GM21576 (cell line): ENCODE results near the gene LHFPL2.
"Not testable (repeated sequence)": the region's sequence is repeated elsewhere in the genome, so short reads cannot be mapped to it uniquely, and the experiment has no call there.

Source experiments
- ATAC-seq: cut with Tn5 transposase; IDR thresholded peaks from one replicate; pipeline ENCODE4 v1.9.1; 2021; ENCODE audit warnings: mild to moderate bottlenecking, moderate library complexity; ENCODE audit not compliant: unreplicated experiment

Gene LHFPL2, protein sequence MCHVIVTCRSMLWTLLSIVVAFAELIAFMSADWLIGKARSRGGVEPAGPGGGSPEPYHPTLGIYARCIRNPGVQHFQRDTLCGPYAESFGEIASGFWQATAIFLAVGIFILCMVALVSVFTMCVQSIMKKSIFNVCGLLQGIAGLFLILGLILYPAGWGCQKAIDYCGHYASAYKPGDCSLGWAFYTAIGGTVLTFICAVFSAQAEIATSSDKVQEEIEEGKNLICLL

DNA sequence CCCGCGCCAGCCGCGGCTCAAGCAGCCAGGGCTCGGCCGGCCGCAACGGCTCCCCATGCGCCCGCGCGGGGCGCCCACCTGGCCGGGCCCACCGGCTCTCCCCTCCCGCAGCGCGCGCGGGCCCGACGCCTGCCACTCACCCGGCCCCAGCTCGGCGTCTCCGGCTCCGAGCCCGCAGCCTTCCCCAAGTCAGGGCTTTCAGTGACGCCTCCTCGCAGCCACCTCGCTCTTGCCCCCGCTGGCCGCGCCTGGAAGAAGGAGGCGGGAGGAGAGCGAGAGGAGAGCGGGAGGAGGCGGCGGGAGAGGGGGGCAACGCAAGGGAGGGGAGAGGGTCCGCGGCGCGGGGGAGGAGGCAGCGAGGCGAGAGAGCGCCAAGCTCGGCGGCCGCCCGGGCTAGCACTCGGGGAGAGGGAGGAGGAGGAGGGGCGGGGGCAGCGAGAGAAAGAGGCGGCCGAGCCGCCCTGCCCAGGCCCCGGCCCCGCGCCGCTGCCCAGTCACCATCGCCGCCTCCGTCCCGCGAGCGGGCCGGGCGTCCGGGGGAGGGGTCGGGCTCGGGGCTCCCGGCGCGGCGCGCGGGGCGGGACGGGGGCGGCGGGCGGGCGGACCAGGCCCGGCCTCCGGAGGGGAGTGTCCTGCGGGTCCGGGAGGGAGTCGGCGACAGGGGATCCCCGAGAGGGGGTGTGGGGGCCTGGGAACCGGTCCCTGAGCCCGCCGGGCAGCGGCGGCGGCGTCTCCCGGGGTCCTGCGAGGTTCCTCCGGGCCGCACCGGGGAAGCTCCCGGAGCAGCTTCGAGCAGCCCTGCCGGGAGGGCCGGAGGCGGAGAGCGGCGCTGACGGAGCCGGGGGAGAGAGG is at the start of gene LHFPL2:
Gene LHFPL2 (minus strand): TSS at position 414 of the 852 bp plus-strand sequence. CDS start 138,559 bp downstream, outside the sequence.
- peak; percentile 38 for ATAC-seq

DNA sequence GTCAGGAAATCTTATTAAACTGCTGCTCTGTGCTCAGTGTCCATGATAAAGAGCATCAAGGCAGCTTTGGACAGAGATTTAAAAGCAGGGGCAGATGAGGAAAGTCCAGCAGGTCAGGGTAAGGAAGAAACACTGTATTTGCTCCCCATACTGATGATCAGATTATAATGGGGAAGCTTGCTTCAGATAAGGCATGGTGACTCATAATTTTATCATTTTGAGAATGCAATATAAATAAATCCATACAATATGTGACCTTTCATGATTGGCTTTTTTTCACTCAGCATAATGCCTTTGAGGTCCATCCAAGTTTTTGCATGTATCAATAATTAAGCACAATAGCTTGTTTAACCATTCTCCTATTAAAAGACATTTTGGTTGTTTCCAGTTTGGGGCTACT is 48.1 kb upstream of the LHFPL2 start:
- ATAC-seq, result no peak

DNA sequence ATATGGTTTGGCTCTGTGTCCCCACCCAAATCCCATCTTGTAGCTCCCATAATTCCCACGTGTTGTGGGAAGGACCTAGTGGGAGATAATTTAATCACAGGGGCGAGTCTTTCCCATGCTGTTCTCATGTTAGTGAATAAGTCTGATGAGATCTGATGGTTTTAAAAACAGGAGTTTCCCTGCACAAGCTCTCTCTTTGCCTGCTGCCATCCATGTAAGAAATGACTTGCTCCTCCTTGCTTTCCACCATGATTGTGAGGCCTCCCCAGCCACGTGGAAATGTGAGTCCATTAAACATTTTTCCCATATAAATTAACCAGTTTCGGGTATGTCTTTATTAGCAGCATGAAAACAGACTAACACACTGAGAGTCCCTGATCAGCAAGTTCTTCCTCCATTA is 47.5 kb upstream of the LHFPL2 start:
- not testable (repeated sequence) for ATAC-seq

DNA sequence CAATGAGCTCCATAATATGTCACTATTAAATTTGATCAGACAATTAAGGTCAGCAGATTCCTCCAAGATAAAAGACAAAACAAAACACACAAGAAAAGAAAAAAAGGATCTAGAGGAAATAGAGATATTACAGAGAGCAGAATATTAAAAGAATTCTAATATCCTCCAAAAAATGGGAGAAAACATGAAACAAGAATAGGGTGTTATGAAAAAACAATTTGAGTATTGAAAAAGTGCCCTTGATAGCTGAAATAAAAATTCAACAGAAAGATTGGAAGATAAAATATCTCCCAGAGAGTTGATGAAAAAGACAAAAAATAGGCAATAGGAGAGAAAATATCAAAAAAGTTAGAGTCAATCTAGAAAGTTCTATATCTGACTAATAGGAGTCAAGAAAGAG is 44.8 kb upstream of the LHFPL2 start:
- no peak for ATAC-seq

DNA sequence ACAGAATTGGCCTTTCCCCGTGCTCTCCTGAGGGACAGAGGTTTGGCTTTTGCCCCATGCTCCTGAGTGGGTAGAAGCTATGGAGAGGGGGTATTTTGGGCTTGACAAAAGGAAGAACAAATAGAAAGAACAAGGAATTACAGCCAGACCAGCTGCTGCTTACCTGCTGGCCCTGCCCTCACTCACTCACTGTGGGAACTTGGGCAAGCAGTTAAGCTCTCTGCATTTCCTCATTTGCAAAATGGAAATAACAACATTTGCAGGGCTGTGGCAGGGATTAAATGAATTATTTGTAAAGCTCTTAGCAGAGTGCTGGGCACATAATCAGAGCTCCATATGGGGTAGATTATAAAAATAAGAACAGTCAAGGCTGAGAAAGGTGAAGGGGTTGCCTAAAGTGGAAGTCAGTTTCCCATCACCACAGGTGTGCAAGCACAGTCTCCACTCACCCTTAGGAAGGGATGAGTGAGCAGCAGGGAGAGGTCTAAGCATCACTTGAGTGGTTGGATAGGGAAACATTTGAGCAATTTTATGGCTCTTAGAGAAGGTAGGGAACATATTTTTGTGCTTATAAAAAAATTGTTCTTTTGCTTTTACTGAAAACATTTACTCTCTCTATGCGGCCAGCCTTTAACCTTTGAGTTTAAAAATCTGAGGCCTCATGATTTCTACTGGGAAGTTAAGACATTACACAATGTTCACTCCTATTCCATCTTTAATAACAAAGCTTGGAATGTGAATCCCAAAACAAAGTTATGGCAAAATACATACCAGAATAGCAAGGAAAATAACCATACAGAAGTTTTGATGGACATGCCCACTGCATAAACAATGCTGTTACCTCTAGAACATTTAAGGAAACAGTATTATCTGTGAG is 42.8 kb upstream of the LHFPL2 start:
- no peak for ATAC-seq

DNA sequence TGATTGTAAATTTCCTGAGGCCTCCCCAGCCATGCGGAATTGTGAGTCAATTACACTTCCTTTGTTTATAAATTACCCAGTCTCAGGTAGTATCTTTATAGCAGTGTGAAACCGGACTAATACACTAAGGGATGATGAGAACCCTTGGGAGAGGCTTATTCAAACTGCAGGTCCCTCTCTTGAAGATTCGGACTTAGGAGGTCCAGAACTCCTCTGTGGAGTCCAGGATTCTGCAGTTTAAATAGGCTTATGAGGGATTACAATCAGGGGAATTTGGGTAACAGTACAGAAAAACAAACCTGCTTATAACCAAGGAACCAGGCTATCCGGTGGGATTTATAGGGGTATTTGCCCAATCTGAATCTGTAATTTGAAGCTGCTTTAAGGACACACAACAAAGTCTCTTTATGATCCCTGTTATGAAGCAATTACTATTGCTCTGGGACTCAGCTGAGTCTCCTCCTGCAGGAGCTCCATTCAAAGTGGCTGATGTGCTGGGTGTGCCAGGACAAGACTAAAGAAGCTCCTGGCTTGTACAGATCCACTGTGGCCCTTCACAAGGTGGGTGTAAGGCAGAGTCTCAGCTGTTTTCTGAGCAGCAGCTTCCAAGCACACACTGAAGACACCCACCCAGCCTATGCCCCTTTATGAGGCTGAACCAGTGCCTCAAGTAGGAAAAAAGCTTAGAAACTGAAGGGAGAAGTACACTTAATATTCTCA is 41.8 kb upstream of the LHFPL2 start:
- ATAC-seq, result no peak

DNA sequence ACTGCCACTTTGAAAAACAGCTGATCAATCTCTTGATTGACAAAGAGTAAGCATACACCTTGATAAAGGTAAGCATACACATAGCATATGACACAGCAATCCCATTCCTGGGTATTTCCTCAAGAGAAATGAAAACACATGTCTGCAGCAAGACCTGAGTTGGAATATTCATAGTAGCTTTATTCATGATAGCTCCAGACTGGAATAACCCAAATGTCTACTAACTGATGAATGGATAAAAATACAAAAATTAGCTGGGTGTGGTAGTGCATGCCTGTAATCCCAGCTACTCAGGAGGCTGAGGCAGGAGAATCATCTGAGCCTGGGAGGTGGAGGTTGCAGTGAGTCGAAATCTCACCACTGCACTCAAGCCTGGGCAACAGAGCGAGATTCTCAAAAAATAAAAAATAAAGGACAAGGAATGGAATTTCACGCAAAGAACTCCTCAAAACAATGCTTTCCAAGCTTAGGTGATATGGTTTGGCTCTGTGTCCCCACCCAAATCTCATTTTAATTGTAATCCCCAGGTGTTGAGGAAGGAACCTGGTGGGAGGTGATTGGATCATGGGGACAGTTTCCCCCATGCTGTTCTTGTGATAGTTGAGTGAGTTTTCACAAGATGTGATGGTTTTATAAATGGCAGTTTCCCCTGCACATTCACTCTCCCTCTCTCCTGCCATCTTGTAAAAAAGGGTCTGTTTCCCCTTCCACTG is 41.1 kb upstream of the LHFPL2 start:
- no peak for ATAC-seq

DNA sequence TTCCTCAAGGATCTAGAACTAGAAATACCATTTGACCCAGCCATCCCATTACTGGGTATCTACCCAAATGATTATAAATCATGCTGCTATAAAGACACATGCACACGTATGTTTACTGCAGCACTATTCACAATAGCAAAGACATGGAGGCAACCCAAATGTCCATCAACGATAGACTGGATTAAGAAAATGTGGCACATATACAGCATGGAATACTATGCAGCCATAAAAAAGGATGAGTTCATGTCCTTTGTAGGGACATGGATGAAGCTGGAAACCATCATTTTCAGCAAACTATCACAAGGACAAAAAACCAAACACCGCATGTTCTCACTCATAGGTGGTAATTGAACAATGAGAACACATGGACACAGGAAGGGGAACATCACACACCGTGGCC is 38.9 kb upstream of the LHFPL2 start:
- not testable (repeated sequence) for ATAC-seq

DNA sequence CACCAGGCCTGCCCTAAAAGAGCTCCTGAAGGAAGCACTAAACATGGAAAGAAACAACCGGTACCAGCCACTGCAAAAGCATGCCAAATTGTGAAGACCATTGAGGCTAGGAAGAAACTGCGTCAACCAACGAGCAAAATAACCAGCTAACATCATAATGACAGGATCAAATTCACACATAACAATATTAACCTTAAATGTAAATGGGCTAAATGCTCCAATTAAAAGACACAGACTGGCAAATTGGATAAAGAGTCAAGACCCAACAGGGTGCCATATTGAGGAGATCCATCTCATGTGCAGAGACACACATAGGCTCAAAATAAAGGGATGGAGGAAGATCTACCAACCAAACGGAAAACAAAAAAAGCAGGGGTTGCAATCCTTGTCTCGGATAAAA is 35.3 kb upstream of the LHFPL2 start:
- not testable (repeated sequence) for ATAC-seq

DNA sequence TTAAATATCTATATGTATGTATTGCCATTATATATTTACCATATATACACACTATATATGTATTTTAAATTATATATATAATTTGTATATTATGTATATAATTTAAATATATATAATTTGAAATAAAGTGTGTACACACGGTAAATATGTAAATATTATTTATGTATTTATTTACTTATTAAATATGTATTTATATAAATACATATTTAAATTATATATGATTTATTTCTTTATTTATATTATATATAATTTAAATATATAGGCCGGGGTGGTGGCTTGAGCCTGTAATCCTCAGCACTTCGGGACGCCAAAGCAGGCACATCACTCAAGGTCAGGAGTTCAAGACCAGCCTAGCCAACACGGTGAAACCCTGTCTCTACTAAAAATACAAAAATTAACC is 31.3 kb upstream of the LHFPL2 start:
- ATAC-seq, result no peak

DNA sequence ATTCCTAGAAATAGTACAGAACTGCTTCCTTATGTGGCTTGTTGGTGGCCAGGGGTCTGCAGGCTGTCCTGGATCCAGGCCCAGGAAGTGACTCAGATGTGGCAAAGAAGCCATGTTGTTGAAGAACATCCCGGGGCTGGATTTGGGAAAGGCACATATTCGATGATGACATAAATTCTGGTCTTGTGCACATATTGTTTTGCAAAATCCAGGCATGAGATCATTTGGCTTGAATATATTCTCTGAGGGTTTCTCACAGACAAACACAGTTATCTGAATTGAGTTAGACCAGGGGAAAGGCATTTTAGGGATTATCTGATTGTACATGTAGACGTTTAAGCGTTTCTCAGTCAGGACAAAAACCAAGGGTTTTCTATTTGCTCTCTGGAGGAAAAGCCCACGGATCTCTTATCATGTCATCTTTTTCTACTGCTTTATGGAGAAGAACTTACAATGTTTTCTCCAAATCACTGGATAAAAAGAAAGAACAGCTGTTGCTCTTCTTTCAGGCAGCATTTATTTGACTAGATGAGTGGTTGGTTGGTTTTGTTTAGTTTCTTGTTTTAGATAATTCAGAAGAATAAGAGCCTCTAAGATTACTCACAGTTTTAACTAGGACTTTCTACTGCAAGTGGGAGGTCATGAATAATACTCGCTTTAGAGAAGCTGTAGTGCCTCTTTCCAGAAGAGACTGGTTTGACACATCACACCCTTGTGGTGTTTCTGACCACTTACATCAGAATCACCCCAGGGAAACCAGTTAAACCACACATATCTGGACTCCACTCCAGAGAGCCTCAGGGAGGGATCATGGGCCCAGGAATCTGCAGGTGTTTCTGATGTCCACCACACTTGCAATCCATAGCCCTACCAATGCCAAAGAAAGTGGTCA is 29.5 kb upstream of the LHFPL2 start:
- peak; percentile 67 for ATAC-seq

DNA sequence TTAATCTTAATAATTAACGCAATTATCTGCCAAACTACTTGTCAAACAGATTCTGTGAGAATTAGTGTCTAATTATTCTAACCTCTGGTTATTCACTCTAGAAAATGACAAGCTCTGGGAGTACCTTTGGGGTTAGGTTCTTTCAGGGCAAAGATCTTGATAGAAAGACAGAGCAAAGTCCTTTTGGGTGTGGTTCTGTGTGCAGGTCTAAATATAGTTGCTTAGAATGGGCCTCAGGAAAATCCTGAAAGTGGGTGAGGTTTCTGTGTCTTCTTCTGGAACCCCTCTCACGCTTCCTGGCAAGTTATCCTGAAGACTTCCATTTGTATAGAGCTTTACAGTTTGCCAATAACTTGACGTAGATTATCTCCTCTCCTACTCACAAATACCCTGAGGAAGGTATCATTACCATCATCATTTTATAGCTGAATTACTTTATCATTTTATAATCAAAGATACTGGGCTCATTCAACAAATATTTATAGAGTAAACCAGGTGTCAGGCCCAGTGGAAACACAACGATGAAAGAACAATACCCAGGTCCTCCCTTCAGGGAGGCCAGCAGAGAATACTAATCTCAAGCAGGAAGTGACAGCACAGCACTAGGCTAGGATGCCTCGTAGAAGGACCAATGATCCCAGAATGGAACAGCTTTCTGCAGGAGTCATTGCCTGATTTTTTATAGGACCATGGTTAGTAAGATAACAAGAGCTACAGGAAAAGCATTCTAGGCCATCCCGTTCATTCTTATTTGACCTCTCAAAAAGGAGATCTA is 27.6 kb upstream of the LHFPL2 start:
- ATAC-seq, result no peak

DNA sequence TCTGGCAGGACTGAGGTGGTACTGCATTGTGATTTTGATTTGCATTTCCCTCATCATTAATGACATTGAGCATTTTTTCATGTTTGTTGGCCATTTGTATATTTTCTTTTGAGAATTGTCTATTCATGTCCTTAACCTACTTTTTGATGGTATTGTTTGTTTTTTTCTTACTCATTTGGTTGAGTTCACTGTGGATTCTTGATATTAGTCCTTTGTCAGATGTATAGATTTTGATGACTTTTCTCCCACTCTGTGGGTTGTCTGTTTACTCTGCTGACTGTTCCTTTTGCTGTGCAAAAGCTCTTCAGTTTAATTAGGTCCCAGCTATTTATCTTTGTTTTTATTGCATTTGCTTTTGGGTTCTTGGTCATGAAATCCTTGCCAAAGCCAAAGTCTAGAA is 25.3 kb upstream of the LHFPL2 start:
- ATAC-seq, result not testable (repeated sequence)

DNA sequence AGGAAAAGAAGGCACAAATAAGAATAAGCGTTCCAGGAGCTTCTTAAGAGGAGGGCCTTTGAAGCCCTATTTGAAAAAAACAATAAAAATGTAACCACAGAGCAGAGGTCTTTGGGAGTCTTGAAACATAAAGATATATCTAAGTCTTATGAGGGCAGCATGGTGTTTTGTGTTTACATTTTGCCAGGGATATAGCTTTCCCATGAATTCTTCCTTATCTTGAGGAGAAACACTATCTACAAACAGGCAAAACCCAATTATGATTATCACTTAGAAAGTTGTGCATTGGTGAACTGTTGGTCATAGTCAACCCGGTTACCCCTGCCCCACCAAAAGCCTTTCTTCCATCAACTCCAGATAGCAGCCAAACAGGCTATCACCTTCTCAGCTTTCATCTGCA is 23.6 kb upstream of the LHFPL2 start:
- no peak for ATAC-seq

DNA sequence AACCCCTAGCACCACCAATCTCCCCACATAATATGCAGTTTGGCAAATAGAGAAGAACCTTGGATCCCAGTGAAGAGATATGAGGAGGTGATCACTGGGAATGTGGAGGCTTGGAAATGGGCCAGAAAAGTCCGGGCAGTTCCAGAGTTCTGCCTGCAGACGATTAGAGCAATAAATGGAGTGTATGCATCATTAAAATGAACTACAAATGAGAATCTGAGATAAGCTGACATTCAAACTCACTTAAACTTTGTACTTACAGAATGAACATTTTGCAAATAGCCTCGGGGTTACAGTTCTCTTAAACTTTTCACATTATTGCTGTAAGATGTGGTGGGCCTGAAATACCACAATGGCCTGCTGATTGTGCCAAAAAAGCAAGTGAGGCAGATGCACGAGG is 23.0 kb upstream of the LHFPL2 start:
- ATAC-seq, result no peak

DNA sequence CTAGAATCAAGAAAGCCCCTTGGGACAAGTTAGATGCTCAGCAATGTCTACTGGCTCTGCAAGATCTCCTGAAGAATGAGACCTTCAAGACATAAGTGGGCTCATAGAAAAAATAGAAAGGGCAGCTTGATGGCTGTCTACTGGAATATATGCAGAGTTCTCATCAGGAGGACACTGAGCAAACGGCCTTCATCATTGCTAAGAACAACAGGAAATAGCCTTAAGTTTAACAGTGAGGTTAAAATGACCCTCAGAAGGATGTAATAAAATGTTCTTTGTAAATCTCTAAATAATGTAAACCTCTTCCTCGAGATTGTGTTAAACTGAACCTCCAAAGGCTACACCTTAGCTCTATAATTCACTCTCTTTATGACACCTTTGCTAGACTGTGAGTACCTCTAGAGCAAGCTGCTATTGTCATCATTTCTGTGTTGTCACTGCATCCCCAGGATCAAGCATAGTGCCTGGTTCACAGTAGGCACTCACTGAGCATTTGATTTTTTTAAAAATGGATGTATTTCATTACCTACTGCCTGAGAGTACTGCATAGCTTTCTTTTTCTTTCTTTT is 22.2 kb upstream of the LHFPL2 start:
- no peak for ATAC-seq

DNA sequence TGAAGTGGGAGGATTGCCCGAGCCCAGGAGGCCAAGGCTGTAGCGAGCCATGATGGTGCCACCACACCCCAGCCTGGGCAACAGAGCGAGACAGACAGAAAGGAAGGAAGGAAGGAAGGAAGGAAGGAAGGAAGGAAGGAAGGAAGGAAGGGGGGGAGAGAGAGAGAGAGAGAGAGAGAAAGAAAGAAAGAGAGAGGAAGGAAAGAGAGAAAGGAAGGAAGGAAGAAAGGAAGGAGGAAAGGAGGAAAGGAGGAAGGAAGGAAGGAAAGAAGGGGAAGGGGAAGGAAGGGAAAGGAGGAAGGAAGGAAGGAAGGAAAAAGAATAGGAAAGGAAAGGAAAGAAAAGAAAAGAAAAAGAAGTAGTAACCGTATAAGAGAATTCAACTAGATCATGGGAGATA is 20.8 kb upstream of the LHFPL2 start:
- no peak for ATAC-seq

DNA sequence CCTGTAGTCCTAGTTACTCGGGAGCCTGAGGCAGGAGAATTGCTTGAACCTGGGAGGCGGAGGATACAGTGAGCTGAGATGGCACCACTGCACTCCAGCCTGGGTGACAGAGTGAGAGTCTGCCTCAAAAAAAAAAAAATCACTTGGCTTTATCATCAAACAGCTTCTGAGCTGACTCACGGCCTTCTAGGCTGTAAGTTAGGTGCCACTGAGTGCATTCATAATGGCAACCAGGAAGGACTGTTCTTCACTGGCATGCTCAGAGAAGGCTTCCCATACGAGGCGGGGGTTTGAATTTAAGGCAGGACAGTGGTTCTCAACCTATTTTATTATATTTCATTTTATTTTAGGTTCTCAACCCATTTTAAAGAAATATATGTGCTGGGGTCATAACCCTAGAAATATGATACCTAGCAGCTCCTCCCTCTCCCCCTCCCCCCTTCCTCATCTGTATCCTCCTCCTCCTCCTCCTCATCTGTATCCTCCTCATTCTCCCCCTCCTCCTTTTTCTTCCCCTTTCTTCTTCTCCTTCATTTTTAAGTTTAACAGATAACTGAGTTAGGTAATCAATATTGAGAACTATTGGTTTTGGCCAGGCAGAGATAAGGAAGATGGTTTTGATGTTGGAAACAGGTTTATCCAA is 19.0 kb upstream of the LHFPL2 start:
- no peak for ATAC-seq
